GM21529 (cell line): ENCODE results near the gene SEMA3F.
"Not testable (repeated sequence)": the region's sequence is repeated elsewhere in the genome, so short reads cannot be mapped to it uniquely, and the experiment has no call there.

Experiments used
- ATAC-seq: cut with Tn5 transposase; IDR thresholded peaks from one replicate; pipeline ENCODE4 v1.9.1; 2021; ENCODE audit not compliant: unreplicated experiment

Gene SEMA3F

DNA sequence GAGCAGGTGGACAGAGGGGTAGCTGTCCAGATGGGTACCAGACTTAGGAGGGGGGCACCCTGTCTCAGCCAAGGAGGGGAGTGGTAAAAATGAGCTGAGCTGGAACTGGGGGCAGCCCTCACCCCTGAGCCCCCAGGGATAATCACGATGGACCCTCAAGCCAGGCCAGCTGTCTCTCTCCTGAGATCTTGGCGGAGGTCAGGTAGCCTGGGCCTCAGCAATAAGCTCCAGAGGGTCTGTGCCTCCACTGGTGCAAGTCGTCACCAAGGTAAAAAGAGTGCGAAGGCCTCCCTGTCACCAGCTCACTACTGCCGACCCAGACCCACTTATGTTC, 55.0 kb downstream of the SEMA3F start:
- ATAC-seq: no peak

DNA sequence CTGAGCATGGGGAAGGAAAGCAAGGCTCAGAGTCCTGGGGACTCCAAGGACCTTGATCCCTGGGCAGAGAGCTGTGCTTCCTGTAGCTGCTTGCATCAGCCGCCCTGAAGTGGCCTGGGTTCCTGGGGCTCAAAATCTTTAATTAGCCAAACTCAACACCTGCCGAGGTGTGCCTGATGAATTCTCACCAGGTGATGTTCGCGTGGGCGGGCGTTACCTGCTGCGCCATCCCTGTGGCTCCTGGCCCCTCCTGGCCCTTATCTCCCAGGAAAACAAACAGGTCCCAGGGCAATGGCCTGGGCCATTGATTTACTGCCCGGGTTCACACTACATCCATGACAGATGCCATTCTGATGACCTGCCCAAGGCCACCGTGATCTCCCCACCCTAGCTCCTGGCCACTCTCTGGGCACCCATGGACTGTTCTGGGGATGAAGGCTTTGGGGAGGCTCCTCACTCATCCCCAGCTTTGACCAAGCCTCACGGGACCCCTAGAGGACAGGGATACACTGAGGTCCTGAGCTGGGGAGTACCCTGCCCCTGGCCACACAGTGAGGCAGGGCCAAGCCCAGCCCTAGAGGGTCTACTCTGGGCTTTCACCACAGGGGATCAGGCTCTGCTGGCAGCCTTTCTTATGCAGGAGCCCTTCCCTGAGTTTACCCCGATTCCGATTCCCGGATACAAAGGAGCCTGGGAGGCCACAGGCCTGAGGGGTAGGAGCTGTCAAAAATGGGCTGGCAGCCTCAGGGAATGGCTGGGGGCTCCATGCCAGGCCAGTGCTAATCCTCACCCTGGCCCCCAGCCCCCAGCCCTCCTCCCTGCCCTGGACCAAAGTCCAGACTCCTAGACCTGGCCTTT, 55.6 kb downstream of the SEMA3F start:
- ATAC-seq: no peak

DNA sequence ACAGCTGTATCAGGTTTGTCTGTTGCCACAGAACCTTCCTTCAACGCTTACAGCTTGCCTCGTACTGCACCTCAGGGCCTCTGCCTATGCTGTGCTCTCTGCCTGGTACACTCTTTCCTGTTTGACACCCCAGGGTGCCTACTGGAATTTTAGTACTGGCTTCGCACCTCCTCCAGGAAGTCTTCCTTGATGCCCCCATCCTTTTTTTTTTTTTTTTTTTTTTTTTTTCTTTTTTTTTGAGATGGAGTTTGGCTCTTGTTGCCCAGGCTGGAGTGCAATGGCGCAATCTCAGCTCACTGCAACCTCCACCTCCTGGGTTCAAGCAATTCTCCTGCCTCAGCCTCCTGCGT, 56.2 kb downstream of the SEMA3F start:
- ATAC-seq: not testable (repeated sequence)

DNA sequence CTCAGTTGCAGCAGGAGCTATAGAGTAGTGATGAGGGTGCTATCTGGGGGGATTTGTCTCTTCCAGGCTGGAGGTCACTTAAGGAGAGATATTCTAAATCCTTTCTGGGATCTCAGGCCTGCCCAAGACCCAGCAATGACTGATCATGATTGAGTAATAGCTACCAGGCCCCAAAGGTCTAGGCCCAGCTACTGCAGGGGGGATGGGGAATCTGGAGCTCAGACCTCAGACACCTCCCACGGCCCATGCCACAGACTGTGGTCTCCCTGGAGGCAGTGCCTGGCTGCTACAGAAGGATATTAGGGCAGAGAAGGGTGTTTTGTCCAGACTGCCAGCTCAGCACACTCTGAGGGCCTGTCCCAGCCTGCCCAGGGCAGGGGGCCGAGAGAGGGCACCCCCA, 56.8 kb downstream of the SEMA3F start:
- no peak for ATAC-seq

DNA sequence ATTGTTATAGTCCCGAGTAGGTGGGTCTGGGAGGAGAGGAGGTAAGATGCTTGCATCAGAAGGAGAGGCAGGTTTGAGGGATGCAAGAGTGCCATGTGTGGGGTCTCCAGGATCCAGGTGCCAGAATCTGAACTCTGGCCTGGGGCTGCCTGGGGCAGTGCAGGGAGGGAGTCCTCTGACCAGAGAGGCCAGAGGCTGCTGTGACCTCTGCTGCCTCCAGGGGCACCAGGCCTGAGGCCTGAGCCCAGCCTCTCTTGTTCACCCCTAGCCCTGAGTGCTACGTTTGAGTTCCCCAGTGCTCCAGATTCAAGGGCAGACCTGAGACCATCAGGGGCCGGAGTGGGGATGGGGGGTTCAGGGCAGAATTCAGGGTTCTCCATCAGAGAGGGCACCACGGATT, 57.4 kb downstream of the SEMA3F start:
- no peak for ATAC-seq

DNA sequence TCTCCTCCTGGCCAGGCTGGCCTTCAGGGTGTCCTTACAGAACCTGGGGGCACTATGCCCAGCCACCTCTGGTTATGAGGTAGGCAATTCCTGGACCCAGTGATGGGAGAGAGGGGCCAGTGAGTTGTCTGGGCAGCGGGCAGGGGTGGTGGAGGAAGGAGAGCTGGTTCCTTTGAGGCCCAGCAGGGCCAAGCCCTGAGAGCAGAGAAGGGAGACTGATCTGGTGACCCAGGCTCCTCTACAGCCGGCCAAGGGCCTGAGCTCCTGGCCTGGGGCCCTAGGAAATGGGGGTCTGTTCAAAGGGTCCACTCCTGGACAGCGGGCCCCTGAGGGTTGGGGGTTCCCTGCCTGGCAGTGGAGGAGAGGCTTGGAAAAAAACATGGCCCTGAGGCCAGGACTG, 57.8 kb downstream of the SEMA3F start:
- no peak for ATAC-seq

DNA sequence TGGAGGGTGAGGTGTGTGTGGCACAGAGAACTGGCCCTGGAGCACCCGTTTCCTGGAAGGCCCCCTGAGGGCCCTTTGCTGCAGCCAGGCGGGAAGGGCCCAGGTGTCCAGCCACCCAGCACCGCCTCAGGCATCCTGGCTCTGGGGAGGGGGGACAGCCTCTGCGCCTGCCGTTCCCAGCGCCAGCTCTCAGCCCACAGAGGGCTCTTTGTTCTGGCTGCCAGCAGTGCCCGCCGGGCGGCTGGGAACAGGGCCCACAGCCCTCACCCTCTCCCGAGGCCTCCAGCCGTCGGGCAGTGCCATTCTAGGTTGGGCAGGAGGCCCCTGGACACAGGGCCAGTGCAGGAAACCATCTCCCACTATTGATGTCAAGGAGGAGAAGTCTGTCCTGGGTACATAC, 58.2 kb downstream of the SEMA3F start:
- no peak for ATAC-seq

DNA sequence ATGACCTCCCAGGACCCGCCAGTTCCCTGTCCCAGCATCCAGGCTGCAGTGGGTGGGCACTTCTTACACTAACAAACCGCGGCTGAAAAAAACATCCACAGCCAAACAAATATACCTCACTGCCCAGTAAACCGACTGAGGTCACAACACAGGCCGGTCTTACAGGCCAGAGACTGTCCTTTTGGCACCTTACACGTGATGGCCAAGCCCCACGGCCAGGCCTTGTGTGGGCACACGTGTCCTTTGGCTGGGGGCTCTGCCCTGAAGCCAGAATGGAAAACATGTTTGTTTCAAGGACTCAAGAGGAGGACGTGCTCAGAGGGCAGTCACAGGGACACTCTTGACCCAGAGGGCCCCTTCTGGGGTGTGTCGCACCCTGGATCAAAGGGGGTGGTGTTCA, 59.7 kb downstream of the SEMA3F start:
- ATAC-seq: no peak

DNA sequence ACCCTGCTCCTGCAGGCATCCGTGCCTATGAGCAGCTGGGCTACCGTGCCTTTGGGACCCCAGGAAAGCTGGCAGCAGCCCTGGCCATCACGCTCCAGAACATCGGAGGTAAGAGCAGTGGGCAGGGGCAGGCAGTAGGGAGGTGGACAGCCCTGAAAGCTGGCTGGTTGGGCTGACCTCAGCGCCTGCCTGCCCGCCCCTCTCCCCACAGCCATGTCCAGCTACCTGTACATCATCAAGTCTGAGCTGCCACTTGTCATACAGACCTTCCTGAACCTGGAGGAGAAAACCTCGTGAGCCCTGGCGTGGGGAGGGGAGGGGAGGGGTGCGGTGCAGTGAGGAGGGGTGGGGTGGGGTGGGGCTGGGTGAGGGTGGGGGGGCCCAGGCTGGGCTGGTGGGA, 60.4 kb downstream of the SEMA3F start:
- ATAC-seq: no peak

DNA sequence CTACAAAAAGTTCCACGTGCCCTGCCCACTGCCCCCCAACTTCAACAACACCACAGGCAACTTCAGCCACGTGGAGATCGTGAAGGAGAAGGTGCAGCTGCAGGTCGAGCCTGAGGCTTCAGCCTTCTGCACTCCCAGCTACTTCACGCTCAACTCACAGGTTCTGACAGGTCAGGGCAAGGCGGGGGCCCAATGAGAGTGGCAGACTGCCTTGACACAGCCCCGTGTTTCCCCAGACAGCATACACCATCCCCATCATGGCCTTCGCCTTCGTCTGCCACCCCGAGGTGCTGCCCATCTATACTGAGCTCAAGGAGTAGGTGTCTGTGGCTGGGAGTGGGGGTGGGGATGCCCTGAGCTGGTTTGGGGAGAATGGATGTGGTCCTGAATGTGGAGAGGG, 62.6 kb downstream of the SEMA3F start:
- no peak for ATAC-seq

DNA sequence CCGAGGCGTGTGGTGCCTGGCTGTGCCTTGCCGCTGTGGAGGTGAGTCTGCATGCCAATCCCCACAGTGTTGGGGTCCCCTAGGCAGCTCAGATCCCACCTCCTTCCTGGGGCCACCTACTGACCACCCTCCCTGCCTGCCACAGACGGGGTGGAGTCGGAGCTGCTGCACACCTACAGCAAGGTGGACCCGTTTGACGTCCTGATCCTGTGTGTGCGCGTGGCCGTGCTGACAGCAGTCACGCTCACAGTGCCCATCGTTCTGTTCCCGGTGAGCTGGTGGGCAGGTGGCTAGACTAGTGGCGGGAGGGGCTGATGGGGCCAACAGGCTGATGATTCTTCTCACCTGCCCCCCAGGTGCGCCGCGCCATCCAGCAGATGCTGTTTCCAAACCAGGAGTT, 63.3 kb downstream of the SEMA3F start:
- ATAC-seq: no peak

DNA sequence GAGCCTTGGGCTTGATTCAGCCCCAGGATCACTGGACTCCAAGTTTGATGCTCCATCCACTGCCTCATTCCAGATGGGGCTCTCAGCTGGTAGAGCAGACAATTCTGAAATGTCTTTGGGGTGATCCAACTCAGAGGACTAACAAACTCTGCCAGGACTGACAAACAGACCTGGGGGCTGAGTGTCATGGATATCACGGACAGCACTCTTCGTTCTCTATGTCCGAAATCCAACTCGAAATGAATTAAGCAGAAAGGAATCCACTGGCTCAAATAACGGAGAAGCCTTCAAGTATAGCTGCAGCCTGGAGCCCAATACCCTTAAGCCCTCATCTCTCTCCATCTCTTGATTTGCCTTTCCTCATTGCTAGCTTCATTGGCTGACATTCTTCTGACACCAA, 64.2 kb downstream of the SEMA3F start:
- no peak for ATAC-seq

DNA sequence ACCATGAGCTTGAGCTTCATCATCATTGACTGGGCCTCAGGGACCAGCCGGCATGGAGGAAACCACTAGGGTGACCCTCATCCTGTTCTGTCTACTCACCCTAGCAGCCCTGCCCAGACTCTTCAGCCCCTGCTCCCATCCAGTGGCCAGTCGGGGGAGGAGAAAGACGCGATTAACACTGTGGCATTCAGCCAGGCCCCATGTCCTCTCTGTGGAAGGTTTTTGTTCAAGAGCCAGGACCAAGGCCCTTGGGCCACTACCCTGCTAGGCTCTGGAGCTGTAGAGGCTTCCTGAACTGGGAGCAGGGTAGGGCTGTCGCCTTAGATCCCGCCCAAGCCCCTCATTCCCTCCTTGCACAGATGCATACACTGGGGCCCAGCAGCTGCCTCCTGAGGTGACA, 65.0 kb downstream of the SEMA3F start:
- ATAC-seq: no peak

DNA sequence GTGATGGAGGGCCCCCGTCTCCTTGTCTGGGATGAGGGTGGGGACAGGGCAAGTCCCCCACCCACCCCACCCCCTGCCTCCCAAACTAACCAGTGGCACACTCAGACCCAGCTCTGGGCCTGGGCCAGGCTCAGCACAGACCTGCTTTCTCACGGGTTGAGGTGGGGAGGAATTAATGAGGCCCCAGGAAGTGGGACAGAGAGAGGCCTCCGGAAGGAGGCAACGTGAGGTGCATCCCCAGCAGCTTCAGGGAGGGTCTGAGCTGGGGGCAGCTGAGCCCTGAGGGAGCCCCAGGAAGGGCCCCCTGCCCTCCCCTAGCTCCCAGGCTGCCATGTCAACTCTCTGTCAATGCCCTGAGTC, 65.9 kb downstream of the SEMA3F start:
- no peak for ATAC-seq

DNA sequence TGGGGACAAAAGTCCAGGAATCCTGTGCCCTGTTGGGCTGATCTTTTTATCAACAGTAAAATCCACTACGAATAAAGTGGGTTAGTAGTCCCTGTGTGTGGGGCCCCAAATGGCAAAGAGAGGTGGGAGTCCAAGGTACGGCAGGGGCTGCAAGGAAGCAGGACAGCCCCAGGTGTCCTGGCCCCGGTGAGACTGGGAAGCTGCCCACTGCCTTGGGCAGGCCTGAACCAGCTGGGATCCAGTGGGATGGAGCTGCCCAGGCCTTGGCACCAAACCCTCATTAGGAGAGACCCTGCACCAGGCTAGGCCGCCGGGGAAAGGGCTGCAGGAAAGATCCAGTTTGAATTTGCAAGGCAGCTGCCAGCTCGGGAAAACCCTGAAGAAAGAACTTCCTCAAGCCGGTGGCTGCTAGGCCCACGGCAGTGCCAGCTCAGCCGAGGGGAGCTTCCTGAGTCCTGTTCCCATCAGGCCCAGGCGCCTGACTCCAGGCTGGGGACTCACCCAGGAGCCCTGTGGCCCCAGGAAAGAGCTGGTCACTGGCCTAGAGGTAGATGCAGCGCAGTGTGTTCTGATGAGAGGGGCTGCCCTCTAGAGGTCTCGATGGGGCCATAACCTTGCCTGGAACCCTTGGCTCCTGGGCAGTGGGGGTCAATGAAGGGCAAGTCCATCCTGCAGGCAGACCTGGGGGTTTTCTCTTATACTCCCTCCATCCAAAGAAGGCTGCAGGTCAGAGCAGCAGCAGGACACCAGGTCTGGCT, 66.5 kb downstream of the SEMA3F start:
- no peak for ATAC-seq

DNA sequence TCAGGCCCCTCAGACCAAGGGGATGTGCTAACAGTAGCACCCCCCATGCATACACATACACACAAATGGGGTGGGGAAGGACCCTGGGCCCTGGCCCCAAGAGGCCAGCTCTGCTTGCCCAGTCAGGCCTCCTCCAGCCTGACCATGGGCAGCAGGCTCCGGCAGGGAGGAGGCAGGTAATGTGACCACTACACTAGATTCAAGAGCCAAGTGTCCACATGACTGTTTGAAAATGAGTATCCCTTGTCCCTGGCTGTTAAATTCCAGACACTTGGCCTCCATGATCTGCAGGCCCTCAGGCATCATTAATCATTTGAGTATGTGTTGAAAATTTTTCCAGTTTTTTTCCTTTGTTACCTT, 67.0 kb downstream of the SEMA3F start:
- no peak for ATAC-seq

DNA sequence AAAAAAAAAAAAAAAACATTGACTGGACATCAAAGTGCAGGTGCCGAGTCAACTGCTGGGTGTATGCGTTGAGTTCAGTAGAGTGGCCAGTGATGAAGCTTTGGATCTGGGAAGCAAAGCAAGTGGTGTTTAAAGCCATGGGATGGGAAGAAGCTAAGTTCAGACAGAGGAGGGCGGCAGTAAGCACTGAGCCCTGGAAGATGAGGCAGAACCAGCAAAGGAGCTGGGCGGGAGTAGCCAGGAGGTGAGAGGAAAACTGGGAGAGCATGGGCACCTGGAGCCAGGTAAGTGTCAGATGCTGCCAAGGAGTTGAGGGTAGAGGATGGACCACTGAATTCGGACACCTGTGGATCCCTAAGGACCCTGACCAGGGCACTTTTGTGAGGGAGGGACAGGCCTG, 69.5 kb downstream of the SEMA3F start:
- ATAC-seq: no peak

DNA sequence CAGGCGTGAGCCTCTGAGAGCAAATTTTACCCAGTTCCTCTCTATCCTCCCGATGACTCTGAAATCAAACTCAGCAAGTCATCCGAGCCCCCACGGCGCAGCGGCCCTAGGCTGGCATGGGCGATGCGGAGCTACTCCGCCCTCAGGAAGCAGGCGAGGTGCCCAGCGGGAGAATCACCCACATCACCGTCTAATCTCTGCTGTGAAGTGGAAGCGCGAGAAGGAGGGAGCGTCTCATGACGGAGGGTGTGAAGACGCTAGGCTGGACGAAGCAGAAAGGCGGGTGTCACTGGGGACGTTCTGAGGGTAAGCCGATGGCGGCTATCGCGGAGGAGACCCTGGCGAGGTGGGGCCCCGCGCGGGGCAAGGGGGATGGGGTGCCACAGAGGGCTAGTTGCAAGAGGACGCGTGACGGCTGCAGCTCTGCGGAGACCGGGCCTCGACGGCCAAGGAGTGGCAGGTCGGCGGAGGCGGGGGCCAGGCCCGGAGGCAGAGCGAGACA, 71.8 kb downstream of the SEMA3F start:
- ATAC-seq: peak; percentile 25

DNA sequence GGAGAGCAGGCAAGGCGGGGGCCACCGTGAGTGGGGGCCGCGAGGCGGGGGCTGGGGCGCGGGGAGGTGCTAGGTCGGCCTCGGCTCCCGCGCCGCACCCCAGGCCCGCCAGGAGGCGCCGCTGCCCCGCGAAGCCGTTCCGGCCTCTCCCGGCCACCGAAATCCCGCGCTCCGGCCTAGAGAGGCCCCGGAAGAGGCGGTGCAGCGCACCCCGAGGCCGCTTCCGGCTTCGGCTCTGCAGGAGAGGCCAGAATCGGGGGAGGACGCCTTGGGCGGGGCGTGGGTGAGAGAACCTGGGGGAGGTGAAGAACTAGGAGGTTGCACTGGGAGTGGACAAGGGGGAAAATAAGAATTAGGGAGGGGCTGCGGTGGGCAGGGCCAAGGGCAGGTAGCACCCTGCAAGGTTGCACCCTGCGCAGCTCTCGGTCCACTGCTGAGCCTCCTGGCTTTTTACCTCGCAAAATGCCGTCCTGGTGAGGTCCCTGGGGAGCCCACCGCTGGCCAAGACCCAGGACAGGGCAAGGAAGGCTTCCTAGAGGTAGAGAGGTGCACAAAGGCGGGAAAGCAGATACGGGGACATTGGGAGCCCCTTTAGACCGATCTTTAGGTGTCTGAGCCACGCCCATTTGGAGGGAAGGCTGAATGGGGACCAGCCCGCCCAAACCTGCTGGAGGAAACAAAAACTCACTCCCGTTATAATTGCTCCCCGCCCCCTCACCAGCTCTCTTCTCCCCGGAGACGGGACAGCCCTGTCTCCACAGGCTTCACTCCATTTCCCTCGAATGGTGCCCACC, 72.5 kb downstream of the SEMA3F start:
- ATAC-seq: peak; percentile 75

DNA sequence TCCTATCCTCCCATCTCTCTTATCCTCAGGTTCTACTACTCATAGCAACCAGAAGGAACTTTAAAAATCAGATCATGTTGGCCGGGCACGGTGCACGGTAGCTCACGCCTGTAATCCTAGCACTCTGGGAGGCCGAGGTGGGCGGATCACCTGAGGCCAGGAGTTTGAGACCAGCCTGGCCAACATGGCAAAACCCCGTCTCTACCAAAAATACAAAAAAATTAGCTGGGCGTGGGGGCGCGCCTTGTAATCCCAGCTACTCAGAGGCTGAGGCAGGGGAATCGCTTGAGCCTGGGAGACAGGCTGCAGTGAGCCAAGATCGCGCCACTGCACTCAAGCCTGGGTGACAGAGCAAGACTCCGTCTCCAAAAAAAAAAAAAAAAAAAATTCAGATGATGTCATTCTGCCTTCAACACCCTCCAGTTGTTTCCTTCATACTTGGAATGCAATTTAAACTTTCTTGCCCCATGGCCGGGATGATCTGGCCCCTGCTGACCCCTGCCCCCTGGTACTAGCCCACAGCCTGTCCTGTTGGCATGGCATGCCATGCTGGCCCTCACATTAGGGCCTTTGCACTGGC, 73.2 kb downstream of the SEMA3F start:
- ATAC-seq: not testable (repeated sequence)

DNA sequence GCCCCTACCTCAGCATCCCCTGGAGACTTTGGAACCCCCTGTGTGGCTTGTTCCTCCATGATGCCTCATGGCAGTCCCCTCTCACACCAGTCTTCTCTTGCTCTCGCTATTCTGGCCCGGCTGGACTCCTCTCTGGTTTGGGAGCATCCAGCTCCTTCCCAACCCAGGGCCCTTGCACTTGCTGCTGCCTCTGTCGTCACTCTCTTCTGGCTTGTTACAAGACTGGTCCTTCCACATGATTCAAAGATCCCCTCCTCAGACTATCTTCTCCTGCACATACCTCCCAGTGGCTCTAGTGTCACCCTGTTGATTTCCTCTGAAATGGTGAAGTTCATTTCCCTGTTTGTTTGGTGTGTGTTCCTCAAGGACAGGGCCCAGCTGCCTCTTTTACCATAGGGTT, 74.4 kb downstream of the SEMA3F start:
- ATAC-seq: no peak
